HepG2 (cell line): Measurements from ENCODE around the gene FAT1. TPM values are rescaled to one million over a fixed set of nuclear protein-coding genes. Genes with fewer than 3 reads are reported as not detected.

Experiments used
- ATAC-seq: fragments of 200-7000 bp; cut with Tn5 transposase; 3 replicates; pipeline ENCODE4 v1.9.1; 2020; ENCODE audit warnings: mild to moderate bottlenecking, moderate library complexity
- BruUV-seq: library from RNA; stranded (reverse); fragments of 400-500 nt; replicated peaks from 2 replicates; lab custom pipeline; 2021; lab: Mats Ljungman, UMichigan
- CTCF ChIA-PET: fragments of 300-600 bp; formaldehyde crosslinking; extraction: SDS; loops from one replicate; lab custom pipeline; 2021; ENCODE audit warnings: low total read pairs, inconsistent platforms, low intra/inter-chr PET ratio; lab: Yijun Ruan, JAX
- POLR2A ChIA-PET: fragments of 350-600 bp; sonication (Branson Sonifier 250); formaldehyde crosslinking; loops from one replicate; lab custom pipeline; 2020; ENCODE audit warnings: antibody characterized with exemption, inconsistent platforms; lab: Yijun Ruan, JAX
- DNase-seq: peaks from one replicate; pipeline ENCODE4 v3.0.0-alpha.2; 2015; ENCODE audit warnings: low spot score
- FAIRE-seq: peaks from 3 replicates; lab custom pipeline; 2011; peaks lifted over from hg19 to GRCh38; lab: Jason Lieb, UNC
- H2AFZ ChIP-seq: one replicate; pipeline ENCODE4 v1.6.1; 2011; ENCODE audit warnings: low read length, inconsistent platforms
- H3K27ac ChIP-seq: fragments of 300-600 bp; 3 replicates; pipeline ENCODE4 v1.8.0; 2011; ENCODE audit warnings: mixed run types, mild to moderate bottlenecking, mixed read lengths, low read length, inconsistent platforms; ENCODE audit not compliant: insufficient read depth; ENCODE audit errors: extremely low read length
- H3K27me3 ChIP-seq, 2 experiments: fragments of 200-600 bp in 1 of 2; 2 replicates in 1 of 2; 3 replicates in 1 of 2; pipeline versions ENCODE4 v1.6.0 to v1.8.0; 2011; ENCODE audit warnings: low read length in 2 of 2, mild to moderate bottlenecking in 2 of 2, moderate library complexity in 2 of 2, inconsistent platforms in 1 of 2; ENCODE audit not compliant: insufficient read depth in 2 of 2, control insufficient read depth in 1 of 2
- H3K36me3 ChIP-seq, 2 experiments: fragments of 200-600 bp in 1 of 2; replicated peaks in 1 of 2; 2 replicates in 1 of 2; 3 replicates in 1 of 2; pipeline versions ENCODE4 v1.5.1 to v1.8.0; 2011; ENCODE audit warnings: low read length in 2 of 2, inconsistent platforms in 1 of 2; ENCODE audit not compliant: insufficient read depth in 2 of 2, control insufficient read depth in 1 of 2
- H3K4me1 ChIP-seq: 2 replicates; pipeline ENCODE4 v1.5.1; 2012; ENCODE audit warnings: low read length, inconsistent platforms; ENCODE audit not compliant: insufficient read depth
- H3K4me2 ChIP-seq: 2 replicates; pipeline ENCODE4 v1.6.0; 2011; ENCODE audit warnings: low read depth, low read length, inconsistent platforms
- H3K4me3 ChIP-seq, 3 experiments: fragments of 200-600 bp in 1 of 3; sonication (generic), shearing (Covaris generic) in 1 of 3; replicated peaks in 1 of 3; 2 replicates each; pipeline ENCODE4 v1.5.1; 2011 to 2016; ENCODE audit warnings: low read length in 3 of 3, inconsistent platforms in 2 of 3, low read depth in 2 of 3, mild to moderate bottlenecking in 2 of 3, control low read depth in 1 of 3, mixed read lengths in 1 of 3; ENCODE audit not compliant: insufficient read depth in 1 of 3
- H3K79me2 ChIP-seq: one replicate; pipeline ENCODE4 v1.6.1; 2011; ENCODE audit warnings: low read length, inconsistent platforms; ENCODE audit not compliant: insufficient read depth
- H3K9ac ChIP-seq: 2 replicates; pipeline ENCODE4 v1.6.0; 2011; ENCODE audit warnings: mild to moderate bottlenecking, low read depth, low read length, inconsistent platforms; ENCODE audit not compliant: insufficient read depth
- H3K9me3 ChIP-seq: 2 replicates; pipeline ENCODE4 v1.5.1; 2012; ENCODE audit warnings: mild to moderate bottlenecking, low read length
- H4K20me1 ChIP-seq: 2 replicates; pipeline ENCODE4 v1.6.0; 2011; ENCODE audit warnings: inconsistent platforms, mild to moderate bottlenecking, low read length, moderate library complexity; ENCODE audit not compliant: insufficient read depth
- IKZF5 ChIP-seq: IDR thresholded peaks from 2 replicates; pipeline ENCODE4 v1.6.1; 2018; ENCODE audit warnings: missing genetic modification reagents, mild to moderate bottlenecking, missing compliant biosample characterization
- KAT7 ChIP-seq: IDR thresholded peaks from 2 replicates; pipeline ENCODE4 v1.6.1; 2018; ENCODE audit warnings: borderline replicate concordance, missing compliant biosample characterization
- KMT2A ChIP-seq: sonication (generic); formaldehyde crosslinking; IDR thresholded peaks from 2 replicates; pipeline ENCODE4 v1.4.0; 2020; ENCODE audit warnings: missing genetic modification reagents
- ZNF720 ChIP-seq: sonication (generic); formaldehyde crosslinking; IDR thresholded peaks from 2 replicates; pipeline ENCODE4 v1.4.0; 2020; ENCODE audit warnings: missing genetic modification reagents
- ZNF790 ChIP-seq: sonication (generic); formaldehyde crosslinking; IDR thresholded peaks from 2 replicates; pipeline ENCODE4 v1.8.0; 2022; ENCODE audit warnings: missing genetic modification reagents, mild to moderate bottlenecking, borderline replicate concordance
- ZNF800 ChIP-seq: sonication (generic); formaldehyde crosslinking; IDR thresholded peaks from 2 replicates; pipeline ENCODE4 v1.4.0; 2020; ENCODE audit warnings: missing genetic modification reagents
- WGBS: methylation state at CpG from one replicate; pipeline ENCODE4 v1.1.6; 2017; ENCODE audit warnings: low lambda C conversion rate; 5-methylcytosine and 5-hydroxymethylcytosine counted together
- in situ Hi-C: cut with HindIII; loops from 2 replicates; pipeline ENCODE4 v1.10.0; 2017; ENCODE audit warnings: low pct_unique_long_range_greater_than_20kb; ENCODE audit not compliant: extremely low pct_ligation_motif_present
- intact Hi-C: fragments of 100-400 bp; cut with micrococcal nuclease; formaldehyde crosslinking; loops from one replicate; pipeline ENCODE4 v1.10.0; 2022; ENCODE audit not compliant: unreplicated experiment
- polyA plus RNA-seq, 8 experiments: library from polyadenylated mRNA; depleted of rRNA in 3 of 8; stranded (reverse) in 7 of 8; unstranded in 1 of 8; fragments of >200 nt; fragmentation: Illumina TruSeq in 4 of 8; extraction: Trizol in 4 of 8; gene quantifications; 2 replicates each; pipeline versions ENCODE4 v1.2.1 to v1.2.3, GENCODE V29; 2011 to 2016; ENCODE audit warnings: low read depth in 4 of 8, missing spikeins in 1 of 8, mixed read lengths in 1 of 8; ENCODE audit not compliant: insufficient read depth in 1 of 8
- total RNA-seq, 5 experiments: library from RNA; depleted of rRNA; stranded (reverse); fragments of >200 nt; fragmentation: Illumina TruSeq; extraction: Trizol; gene quantifications; 2 replicates each; pipeline ENCODE4 v1.2.3, GENCODE V29; 2016; ENCODE audit warnings: low read depth in 1 of 5

Gene FAT1
- total and polyA plus RNA-seq, 2 of the 13 experiments (the other 11 are each of a cell fraction or from before 2014, with no cell fraction given), result 185 to 216 TPM

- TF ChIP-seq ZNF790, result no peak
- no peak for TF ChIP-seq ZNF800
- TF ChIP-seq IKZF5, result no peak; the same call in 1 of the 2 replicates
- no peak for TF ChIP-seq KAT7 (CRISPR knock-in tag)
- TF ChIP-seq, all 625 proteins: peak for 85
Observed at GRCh38 chr4:186749611-186750281, 26.1 kb upstream of the FAT1 start (continued).

- ATAC-seq, result no peak
- no peaks in the 10 kb centered on the region for H3K27me3 ChIP-seq
- H3K4me3 ChIP-seq, result no peak overlapping the region
- intact Hi-C loops, result no loop called here
- H3K4me1 ChIP-seq, result peaks cover 55% of the 10 kb centered on the region
- POLR2A ChIA-PET, result no interaction called here
- no peaks in the 10 kb centered on the region for H3K79me2 ChIP-seq
- FAIRE-seq, result no peak
- no peaks in the 10 kb centered on the region for H3K36me3 ChIP-seq
- no peaks in the 10 kb centered on the region for H4K20me1 ChIP-seq
- BruUV-seq, result no TSS peak
- no peak overlapping the region for H3K4me2 ChIP-seq
- DNase-seq, result no peak
- 85% methylated on average over 6 of the region's 6 CpGs for WGBS
- no peaks in the 10 kb centered on the region for H3K9me3 ChIP-seq
- H3K9ac ChIP-seq, result no peak overlapping the region
- H3K27ac ChIP-seq, result no peak overlapping the region
- TF ChIP-seq ZNF720 (CRISPR knock-in tag) (no peak), KMT2A (CRISPR knock-in tag) (no peak)
- TF ChIP-seq, all 625 proteins: peak for 0
- H2AFZ ChIP-seq, result no peak overlapping the region
- CTCF ChIA-PET, result no interaction called here
- in situ Hi-C loops, result loop anchor here (25.0 kb wide), 1 partner anchor 191 kb away; no protein-coding TSS in a partner anchor
Observed at GRCh38 chr4:186746581-186746980, 22.9 kb upstream of the FAT1 start.
